Colonic mucosa (tissue), 4 donors: ENCODE results near the gene MIX23. TPM values are rescaled to one million over a fixed set of nuclear protein-coding genes. Genes with fewer than 3 reads are reported as not detected.
"Not testable (repeated sequence)": the region's sequence is repeated elsewhere in the genome, so short reads cannot be mapped to it uniquely, and the experiment has no call there.

Experiments used
- DNase-seq: peaks from one replicate; pipeline ENCODE4 v3.0.0-alpha.2; 2020
- H3K27ac ChIP-seq: fragments of 200-600 bp; one replicate; pipeline ENCODE4 v1.8.0; 2021
- H3K27me3 ChIP-seq: fragments of 200-600 bp; one replicate; pipeline ENCODE4 v1.8.0; 2021
- H3K36me3 ChIP-seq: fragments of 200-600 bp; one replicate; pipeline ENCODE4 v1.8.0; 2021
- H3K4me1 ChIP-seq: fragments of 200-600 bp; one replicate; pipeline ENCODE4 v1.8.0; 2021; ENCODE audit warnings: mild to moderate bottlenecking
- H3K4me3 ChIP-seq: fragments of 200-600 bp; one replicate; pipeline ENCODE4 v1.8.0; 2021
- H3K9ac ChIP-seq, 2 donors: one replicate each; pipeline ENCODE4 v1.7.0; 2013; ENCODE audit warnings: control low read depth in 2 of 2, low read depth in 2 of 2, low read length in 2 of 2
- H3K9me3 ChIP-seq: fragments of 200-600 bp; one replicate; pipeline ENCODE4 v1.8.0; 2021
- CTCF ChIP-seq: fragments of 200-600 bp; IDR thresholded peaks from one replicate; pipeline ENCODE4 v1.8.0; 2022; ENCODE audit warnings: antibody characterized with exemption, mild to moderate bottlenecking
- intact Hi-C: fragments of 100-400 bp; cut with DNase I; formaldehyde crosslinking; loops from one replicate; pipeline ENCODE4 v1.14.1; 2022
- total RNA-seq, 2 donors: library from RNA; stranded (reverse); fragmentation: NEBNext Ultra II Directional in 1 of 2; extraction: Animal tissue kit (Norgen Biotek cat#: 25700) in 1 of 2; gene quantifications; one replicate each; pipeline ENCODE4 v1.2.1, GENCODE V29; 2021
- donor health status: healthy.
- donor health status: DM: no; HTN: no; CAD: no.
- donor health status: DM: no; HTN: no; CAD: no.

MIX23 gene
- total RNA-seq, 2 donors from 2014 or later = 44.5 to 66.6 TPM

DNA sequence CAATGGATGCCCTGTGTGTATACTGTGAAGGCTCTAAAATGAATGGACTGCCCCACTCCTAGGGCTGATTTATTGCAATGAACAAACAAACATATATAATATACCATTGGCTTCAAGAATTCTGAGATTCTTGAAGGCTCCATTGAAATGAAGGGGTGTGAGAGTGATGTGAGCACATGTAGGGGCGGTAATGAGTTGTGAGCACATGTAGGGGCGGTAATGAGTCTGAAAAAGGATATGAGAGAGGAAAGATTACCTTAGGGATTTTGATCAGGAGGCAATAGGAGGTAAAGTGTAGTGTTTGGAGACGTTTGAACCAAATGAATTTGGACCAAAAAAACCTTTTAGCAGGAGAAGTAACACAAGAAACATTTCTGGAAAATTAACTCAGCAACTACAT lies 4.7 kb upstream of the MIX23 start:
- Histone ChIP-seq H3K27ac (no peak overlapping the region), H3K9ac (no peak overlapping the region), H3K9me3 (no peaks in the 10 kb centered on the region), H3K4me3 (no peak overlapping the region), H3K27me3 (no peaks in the 10 kb centered on the region), H3K36me3 (no peaks in the 10 kb centered on the region), H3K4me1 (no peaks in the 10 kb centered on the region)
- no peak for DNase-seq
- TF ChIP-seq CTCF = no peak
- intact Hi-C loops = no loop called here

DNA sequence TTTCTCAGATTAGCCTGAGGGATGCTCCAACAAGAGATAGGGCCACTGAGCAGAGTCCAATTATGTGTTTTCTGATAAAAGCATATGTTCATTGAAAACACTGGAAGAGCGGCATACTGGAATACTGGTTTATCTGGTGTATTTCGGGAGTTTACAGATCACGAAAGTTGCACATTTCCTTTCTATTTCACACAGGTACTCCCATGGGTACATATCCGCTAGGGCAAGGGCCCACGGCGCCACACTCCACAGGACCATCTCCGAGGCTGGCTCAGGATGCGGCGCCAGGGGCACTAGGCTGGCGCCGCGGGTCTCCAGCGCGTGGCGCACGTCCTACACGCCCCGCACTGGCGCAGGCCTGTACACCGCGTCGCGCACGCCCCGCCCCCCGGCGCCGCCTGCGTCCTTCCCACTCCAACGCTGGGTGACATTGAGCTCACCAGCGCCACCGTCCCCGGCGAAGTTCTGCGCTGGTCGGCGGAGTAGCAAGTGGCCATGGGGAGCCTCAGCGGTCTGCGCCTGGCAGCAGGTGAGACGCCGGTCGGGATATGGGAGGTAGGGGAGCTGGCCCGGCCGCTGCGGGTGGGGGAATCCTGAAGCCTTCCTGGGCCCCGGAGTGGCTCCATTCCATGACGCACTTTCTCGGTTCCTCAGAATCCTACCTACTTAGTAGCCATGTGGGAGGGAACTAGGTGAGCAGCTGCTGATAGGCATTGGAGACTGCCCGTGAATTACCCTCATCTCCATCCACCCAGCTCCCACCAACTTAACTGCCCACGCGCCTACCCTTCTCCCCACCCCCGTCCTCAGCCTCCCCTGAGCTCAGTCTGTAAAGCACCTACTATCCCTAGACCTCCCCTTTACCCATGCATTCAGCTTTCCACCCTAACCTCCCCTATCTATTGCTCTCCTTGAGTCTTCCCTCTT lies 1.0 kb upstream of the MIX23 start, which contains the start of gene FAM162A:
Gene FAM162A, plus strand, starts transcription at position 412 of the 927 bp plus-strand sequence. Its CDS starts 84 bp downstream, at position 496.
- no peaks in the 10 kb centered on the region for H3K36me3 ChIP-seq
- H3K27ac ChIP-seq = peak within 1 kb of the TSS; percentile 72
- intact Hi-C loops = no loop called here
- H3K4me1 ChIP-seq = peaks cover 8% of the 10 kb centered on the region
- DNase-seq = peak; percentile 98
- no peak for TF ChIP-seq CTCF
- no peaks in the 10 kb centered on the region for H3K27me3 ChIP-seq
- peak within 1 kb of the TSS; percentile 61 for H3K4me3 ChIP-seq
- H3K9me3 ChIP-seq = no peaks in the 10 kb centered on the region
- peak within 1 kb of the TSS; percentile 60 to 95 for H3K9ac ChIP-seq

DNA sequence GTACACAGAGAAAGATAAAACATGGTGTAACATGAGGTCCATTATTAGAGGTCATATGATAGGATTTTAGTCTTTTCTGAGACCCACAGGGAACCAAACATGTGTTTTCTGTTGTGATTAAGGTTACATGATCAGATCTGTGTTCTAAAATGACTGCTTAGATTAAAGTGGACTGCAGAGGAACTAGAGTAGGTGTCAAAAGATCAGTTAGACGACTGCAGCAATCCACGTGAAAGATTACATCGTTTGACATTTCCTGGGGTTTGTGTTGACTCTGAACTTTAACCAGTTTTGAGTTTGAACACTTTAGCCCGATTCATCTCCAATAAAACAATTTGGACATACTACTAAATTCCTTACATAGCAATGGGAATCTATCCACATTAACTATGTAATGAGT lies 5.1 kb downstream of the MIX23 start:
- H3K9ac ChIP-seq = no peak overlapping the region
- H3K4me3 ChIP-seq = no peak overlapping the region
- H3K27ac ChIP-seq = no peak overlapping the region
- no peaks in the 10 kb centered on the region for H3K9me3 ChIP-seq
- intact Hi-C loops = no loop called here
- no peaks in the 10 kb centered on the region for H3K36me3 ChIP-seq
- peaks cover 8% of the 10 kb centered on the region for H3K4me1 ChIP-seq
- no peak for DNase-seq
- no peak for TF ChIP-seq CTCF
- H3K27me3 ChIP-seq = no peaks in the 10 kb centered on the region

GRCh38 chr3:122374034-122374433 lies 9.0 kb downstream of the MIX23 start:
- no peak for DNase-seq
- Histone ChIP-seq H3K4me3 (no peak overlapping the region), H3K9me3 (no peaks in the 10 kb centered on the region)

GRCh38 chr3:122366379-122366749 lies 16.7 kb downstream of the MIX23 start:
- no peak overlapping the region for H3K9ac ChIP-seq
- no peaks in the 10 kb centered on the region for H3K9me3 ChIP-seq
- no peak overlapping the region for H3K4me3 ChIP-seq
- H3K4me1 ChIP-seq = no peaks in the 10 kb centered on the region
- intact Hi-C loops = no loop called here
- no peak for TF ChIP-seq CTCF
- no peaks in the 10 kb centered on the region for H3K27me3 ChIP-seq
- no peak for DNase-seq
- no peaks in the 10 kb centered on the region for H3K36me3 ChIP-seq
- peak overlapping the region; percentile 78 for H3K27ac ChIP-seq

More at GRCh38 chr3:122374034-122374433, 9.0 kb downstream of the MIX23 start:
- Histone ChIP-seq H3K4me1 (no peaks in the 10 kb centered on the region), H3K27ac (no peak overlapping the region), H3K27me3 (no peaks in the 10 kb centered on the region), H3K9ac (no peak overlapping the region), H3K36me3 (no peaks in the 10 kb centered on the region)
- intact Hi-C loops = no loop called here
- no peak for TF ChIP-seq CTCF

DNA sequence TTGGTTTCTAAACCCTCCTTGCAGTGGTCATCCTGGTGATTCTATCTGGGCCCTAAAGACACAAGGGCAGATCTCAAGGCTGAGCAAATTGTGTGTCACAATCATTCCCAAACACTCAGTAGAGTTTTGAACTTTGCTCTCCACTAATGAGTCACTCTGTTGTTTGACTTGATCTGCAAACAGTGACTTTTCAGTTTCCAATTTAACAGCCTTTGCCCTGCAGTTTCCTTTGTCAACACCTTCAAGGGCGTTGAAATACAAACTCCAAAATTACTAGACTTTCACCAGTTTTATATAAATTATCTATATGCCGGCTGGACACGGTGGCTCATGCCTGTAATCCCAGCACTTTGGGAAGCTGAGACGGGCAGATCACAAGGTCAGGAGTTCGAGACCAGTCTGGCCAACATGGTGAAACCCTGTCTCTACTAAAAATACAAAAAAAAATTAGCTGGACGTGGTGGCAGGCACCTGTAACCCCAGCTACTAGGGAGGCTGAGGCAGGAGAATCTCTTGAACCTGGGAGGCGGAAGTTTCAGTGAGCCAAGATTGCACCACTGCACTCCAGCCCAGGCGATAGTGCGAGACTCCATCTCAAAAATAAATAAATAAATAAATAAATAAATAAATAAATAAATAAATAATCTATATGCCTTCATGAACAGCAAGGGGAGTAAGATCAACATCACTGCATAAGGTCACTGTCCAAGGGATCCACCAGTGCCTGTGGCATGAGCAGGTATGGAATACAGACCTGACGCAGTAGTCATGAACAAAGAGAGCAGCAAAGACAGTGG lies 17.3 kb downstream of the MIX23 start:
- H3K9ac ChIP-seq = peak overlapping the region in 1 of 2 donors; percentile 21
- peak; percentile 59 for DNase-seq
- H3K36me3 ChIP-seq, H3K4me3 ChIP-seq, H3K4me1 ChIP-seq, H3K9me3 ChIP-seq, H3K27me3 ChIP-seq, intact Hi-C loops: not testable (repeated sequence)
- H3K27ac ChIP-seq = peak overlapping the region; percentile 78
